PC-9 (cell line): ENCODE results near the gene FNBP1L.

ENCODE experiments used
- EZH2 ChIP-seq: fragments of 200-600 bp; sonication (generic); IDR thresholded peaks from 2 replicates; pipeline ENCODE4 v1.8.0; 2017; ENCODE audit warnings: antibody characterized with exemption, low read depth
- TF ChIP-seq, protein P1 (sequence below): fragments of 200-600 bp; sonication (generic); conservative IDR thresholded peaks from 2 replicates; pipeline ENCODE4 v1.6.1; 2017; ENCODE audit warnings: mixed run types, antibody characterized with exemption, mild to moderate bottlenecking, moderate library complexity

DNA sequence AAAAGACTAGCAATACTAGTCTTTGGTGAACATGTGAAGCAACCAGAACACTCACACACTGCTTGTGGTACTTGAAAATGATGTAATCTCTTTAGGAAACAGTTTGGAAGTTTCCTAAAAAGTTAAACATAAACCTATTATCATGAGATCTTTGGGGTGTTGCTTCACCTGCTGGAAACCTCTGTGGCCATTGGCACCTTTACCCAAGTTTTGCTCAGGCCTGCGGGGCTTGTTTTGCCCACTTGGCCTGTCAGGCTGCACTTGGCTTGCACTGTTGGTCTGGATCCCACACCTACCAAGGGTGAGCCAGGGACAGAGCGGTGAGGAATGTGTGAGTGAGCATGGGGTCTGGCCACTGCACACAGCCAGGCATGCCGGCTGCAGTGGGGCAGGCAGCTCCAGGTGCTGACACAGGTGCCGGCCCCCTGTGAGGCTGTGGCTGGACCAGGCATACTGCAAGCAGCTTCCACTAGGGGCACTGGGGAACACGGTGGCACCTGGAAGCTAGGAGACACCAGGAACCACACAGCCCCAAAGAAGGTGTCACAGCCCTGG is 14.4 kb upstream of the FNBP1L start:
- TF ChIP-seq, protein P1, sequence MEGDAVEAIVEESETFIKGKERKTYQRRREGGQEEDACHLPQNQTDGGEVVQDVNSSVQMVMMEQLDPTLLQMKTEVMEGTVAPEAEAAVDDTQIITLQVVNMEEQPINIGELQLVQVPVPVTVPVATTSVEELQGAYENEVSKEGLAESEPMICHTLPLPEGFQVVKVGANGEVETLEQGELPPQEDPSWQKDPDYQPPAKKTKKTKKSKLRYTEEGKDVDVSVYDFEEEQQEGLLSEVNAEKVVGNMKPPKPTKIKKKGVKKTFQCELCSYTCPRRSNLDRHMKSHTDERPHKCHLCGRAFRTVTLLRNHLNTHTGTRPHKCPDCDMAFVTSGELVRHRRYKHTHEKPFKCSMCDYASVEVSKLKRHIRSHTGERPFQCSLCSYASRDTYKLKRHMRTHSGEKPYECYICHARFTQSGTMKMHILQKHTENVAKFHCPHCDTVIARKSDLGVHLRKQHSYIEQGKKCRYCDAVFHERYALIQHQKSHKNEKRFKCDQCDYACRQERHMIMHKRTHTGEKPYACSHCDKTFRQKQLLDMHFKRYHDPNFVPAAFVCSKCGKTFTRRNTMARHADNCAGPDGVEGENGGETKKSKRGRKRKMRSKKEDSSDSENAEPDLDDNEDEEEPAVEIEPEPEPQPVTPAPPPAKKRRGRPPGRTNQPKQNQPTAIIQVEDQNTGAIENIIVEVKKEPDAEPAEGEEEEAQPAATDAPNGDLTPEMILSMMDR: peak; percentile 64; the same call in 1 of the 2 replicates
- no peak for TF ChIP-seq EZH2
